A549 (cell line): Measurements from ENCODE around the gene MATN3.

Experiments
- BCL3 ChIP-seq: fragments of >200 bp; sonication (Bioruptor Twin); formaldehyde crosslinking; IDR thresholded peaks from 3 replicates; pipeline ENCODE4 v1.6.1; 2016
- BHLHE40 ChIP-seq: IDR thresholded peaks from 2 replicates; pipeline ENCODE4 v1.6.1; 2012; ENCODE audit warnings: low read depth, low read length, inconsistent platforms
- CTCF ChIP-seq: fragments of >200 bp; sonication (Bioruptor Twin); formaldehyde crosslinking; IDR thresholded peaks from 3 replicates; pipeline ENCODE4 v1.5.1; 2016
- ELK1 ChIP-seq: fragments of 150-350 bp; IDR thresholded peaks from 2 replicates; pipeline ENCODE4 v1.6.1; 2014; ENCODE audit warnings: low read depth, mild to moderate bottlenecking, low read length
- EP300 ChIP-seq, 2 experiments: fragments of >200 bp; sonication (Bioruptor Twin); formaldehyde crosslinking; IDR thresholded peaks; 2 replicates in 1 of 2; 3 replicates in 1 of 2; pipeline ENCODE4 v1.6.1; 2016 to 2017
- ESRRA ChIP-seq: fragments of 150-350 bp; IDR thresholded peaks from 2 replicates; pipeline ENCODE4 v1.6.1; 2014; ENCODE audit warnings: mild to moderate bottlenecking, low read length, borderline replicate concordance
- JUN ChIP-seq, 2 experiments: fragments of >200 bp; sonication (Bioruptor Twin); formaldehyde crosslinking; IDR thresholded peaks; 2 replicates in 1 of 2; 3 replicates in 1 of 2; pipeline ENCODE4 v1.6.1; 2016 to 2017
- PBX3 ChIP-seq: IDR thresholded peaks from 2 replicates; pipeline ENCODE4 v1.6.1; 2012
- POLR2A ChIP-seq: IDR thresholded peaks from 2 replicates; pipeline ENCODE4 v1.6.1; 2012; ENCODE audit warnings: mild to moderate bottlenecking, low read length
- RAD21 ChIP-seq, 2 experiments: fragments of >200 bp in 1 of 2; sonication (Bioruptor Twin) in 1 of 2; formaldehyde crosslinking in 1 of 2; IDR thresholded peaks in 1 of 2; conservative IDR thresholded peaks in 1 of 2; 2 replicates in 1 of 2; 3 replicates in 1 of 2; pipeline ENCODE4 v1.6.1; 2012 to 2018; ENCODE audit warnings: inconsistent platforms in 1 of 2
- REST ChIP-seq: fragments of 200-600 bp; sonication (generic); IDR thresholded peaks from 2 replicates; pipeline ENCODE4 v1.6.1; 2016; ENCODE audit warnings: antibody characterized with exemption, mild to moderate bottlenecking, moderate library complexity
- SREBF2 ChIP-seq: fragments of 450-650 bp; IDR thresholded peaks from 2 replicates; pipeline ENCODE4 v1.6.1; 2014; ENCODE audit warnings: mild to moderate bottlenecking, moderate library complexity
- ZNF302 ChIP-seq: fragments of 250-450 bp; sonication (Bioruptor Pico); IDR thresholded peaks from 2 replicates; pipeline ENCODE4 v1.9.0; 2021; ENCODE audit warnings: inconsistent platforms, mild to moderate bottlenecking, moderate library complexity

GRCh38 chr2:20030224-20030623, 17.8 kb upstream of the MATN3 start:
- TF ChIP-seq CTCF: no peak
- no peak for TF ChIP-seq POLR2A
- no peak for TF ChIP-seq ZNF302 (CRISPR knock-in tag)
- TF ChIP-seq RAD21 (conservative IDR thresholded peaks at IDR 0.05 in 1 of 2, IDR thresholded peaks at IDR 0.05 in 1 of 2): no peak
- no peak for TF ChIP-seq BHLHE40
- TF ChIP-seq SREBF2: no peak
- TF ChIP-seq BCL3: no peak
- no peak for TF ChIP-seq EP300 (IDR thresholded peaks at IDR 0.05)
- TF ChIP-seq REST: no peak
- no peak for TF ChIP-seq PBX3
- no peak for TF ChIP-seq ESRRA
- TF ChIP-seq ELK1: no peak
- TF ChIP-seq JUN (IDR thresholded peaks at IDR 0.05): no peak
